ENCODE results near the gene EPB41L4B. TPM values are rescaled to one million over a fixed set of nuclear protein-coding genes. Genes with fewer than 3 reads are reported as not detected.

The EPB41L4B gene
- total and polyA plus RNA-seq, 2 donors from 2014 or later, result 6.5 to 7.7 TPM

DNA sequence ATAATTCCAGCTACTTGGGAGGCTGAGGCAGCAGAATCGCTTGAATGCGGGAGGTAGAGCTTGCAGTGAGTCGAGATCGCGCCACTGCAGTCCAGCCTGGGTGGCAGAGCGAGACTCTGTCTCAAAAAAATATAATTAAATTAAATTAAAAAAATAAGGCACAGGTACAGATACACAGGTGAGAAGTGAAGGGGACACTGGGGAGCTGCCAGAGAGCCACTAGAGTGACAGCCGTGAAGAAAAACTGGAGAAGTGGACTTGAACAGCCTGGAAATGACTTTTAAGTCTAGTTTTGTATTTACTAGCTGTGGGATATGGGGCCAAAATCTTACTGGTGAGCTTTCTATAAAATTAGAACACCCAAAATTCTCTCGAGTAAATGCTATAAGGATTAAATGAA lies 15.1 kb downstream of the EPB41L4B start:
- H3K4me1 ChIP-seq (ENCODE audit: control insufficient read depth in 2 of 3, insufficient read depth in 2 of 3, low read depth in 1 of 3, low read length in 3 of 3), result peaks cover 0 to 14% (median 2%) of the 10 kb centered on the region in 3 donors
- intact Hi-C loops (cut with DNase I), result no loop called here
- H3K36me3 ChIP-seq (ENCODE audit: control insufficient read depth in 2 of 3, insufficient read depth in 3 of 3, low read length in 3 of 3), result no peaks in the 10 kb centered on the region
- no peak overlapping the region for H3K9ac ChIP-seq (ENCODE audit: low read length in 3 of 3)
- FAIRE-seq, result no peak
- DNase-seq, result no peak
- H3K27me3 ChIP-seq (ENCODE audit: control insufficient read depth, insufficient read depth, low read length), result no peaks in the 10 kb centered on the region
- H3K9me3 ChIP-seq (ENCODE audit: control insufficient read depth in 2 of 3, insufficient read depth in 1 of 3, low read length in 3 of 3), result no peaks in the 10 kb centered on the region
- H3K27ac ChIP-seq (ENCODE audit: low read depth in 2 of 2, low read length in 2 of 2), result no peak overlapping the region
- no peak overlapping the region for H3K4me3 ChIP-seq (ENCODE audit: low read length in 3 of 3)
- TF ChIP-seq CTCF (IDR thresholded peaks at IDR 0.05; ENCODE audit: borderline replicate concordance, extremely low read depth, insufficient read depth), result no peak

GRCh38 chr9:109304347-109304746 lies 16.5 kb downstream of the EPB41L4B start:
- no peak for TF ChIP-seq CTCF (IDR thresholded peaks at IDR 0.05; ENCODE audit: borderline replicate concordance, extremely low read depth, insufficient read depth)
- H3K36me3 ChIP-seq (ENCODE audit: control insufficient read depth in 2 of 3, insufficient read depth in 3 of 3, low read length in 3 of 3), result no peaks in the 10 kb centered on the region
- intact Hi-C loops (cut with DNase I), result no loop called here
- no peak for DNase-seq
- H3K9ac ChIP-seq (ENCODE audit: low read length in 3 of 3), result no peak overlapping the region
- H3K4me1 ChIP-seq (ENCODE audit: control insufficient read depth in 2 of 3, insufficient read depth in 2 of 3, low read depth in 1 of 3, low read length in 3 of 3), result peaks cover 0 to 14% (median 2%) of the 10 kb centered on the region in 3 donors
- no peaks in the 10 kb centered on the region for H3K27me3 ChIP-seq (ENCODE audit: control insufficient read depth, insufficient read depth, low read length)
- no peak for FAIRE-seq
- no peaks in the 10 kb centered on the region for H3K9me3 ChIP-seq (ENCODE audit: control insufficient read depth in 2 of 3, insufficient read depth in 1 of 3, low read length in 3 of 3)
- H3K4me3 ChIP-seq (ENCODE audit: low read length in 3 of 3), result no peak overlapping the region
- no peak overlapping the region for H3K27ac ChIP-seq (ENCODE audit: low read depth in 2 of 2, low read length in 2 of 2)

DNA sequence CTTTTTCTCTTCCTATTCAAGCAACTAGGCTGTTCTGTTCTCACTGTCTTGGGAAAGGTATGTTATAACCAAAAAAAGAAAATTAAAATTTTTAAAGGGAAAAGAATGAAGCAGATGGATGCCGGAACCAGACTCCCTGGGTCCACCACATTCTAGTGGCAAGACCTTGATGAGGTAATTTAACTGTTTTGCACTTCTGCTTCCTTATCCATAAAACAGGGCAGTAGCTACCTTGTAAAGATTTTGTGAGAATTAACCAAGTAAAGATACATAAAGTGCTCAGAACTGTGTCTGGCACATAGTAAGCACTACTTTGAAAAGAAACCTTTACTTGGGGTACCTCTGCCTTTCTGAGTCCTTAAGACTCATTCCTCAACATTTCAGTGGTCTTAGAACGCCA lies 17.0 kb downstream of the EPB41L4B start:
- no peak for TF ChIP-seq CTCF (IDR thresholded peaks at IDR 0.05; ENCODE audit: borderline replicate concordance, extremely low read depth, insufficient read depth)
- H3K27me3 ChIP-seq (ENCODE audit: control insufficient read depth, insufficient read depth, low read length), result no peaks in the 10 kb centered on the region
- no peak overlapping the region for H3K9ac ChIP-seq (ENCODE audit: low read length in 3 of 3)
- no peak overlapping the region for H3K27ac ChIP-seq (ENCODE audit: low read depth in 2 of 2, low read length in 2 of 2)
- no peaks in the 10 kb centered on the region for H3K36me3 ChIP-seq (ENCODE audit: control insufficient read depth in 2 of 3, insufficient read depth in 3 of 3, low read length in 3 of 3)
- peaks cover 0 to 14% (median 2%) of the 10 kb centered on the region in 3 donors for H3K4me1 ChIP-seq (ENCODE audit: control insufficient read depth in 2 of 3, insufficient read depth in 2 of 3, low read depth in 1 of 3, low read length in 3 of 3)
- intact Hi-C loops (cut with DNase I), result no loop called here
- no peak for FAIRE-seq
- no peak overlapping the region for H3K4me3 ChIP-seq (ENCODE audit: low read length in 3 of 3)
- no peak for DNase-seq
- H3K9me3 ChIP-seq (ENCODE audit: control insufficient read depth in 2 of 3, insufficient read depth in 1 of 3, low read length in 3 of 3), result no peaks in the 10 kb centered on the region

GRCh38 chr9:109302606-109303005 lies 18.3 kb downstream of the EPB41L4B start:
- TF ChIP-seq CTCF (IDR thresholded peaks at IDR 0.05; ENCODE audit: borderline replicate concordance, extremely low read depth, insufficient read depth), result no peak
- intact Hi-C loops (cut with DNase I), result no loop called here
- Histone ChIP-seq H3K9ac (ENCODE audit: low read length in 3 of 3) (no peak overlapping the region), H3K27me3 (ENCODE audit: control insufficient read depth, insufficient read depth, low read length) (no peaks in the 10 kb centered on the region), H3K9me3 (ENCODE audit: control insufficient read depth in 2 of 3, insufficient read depth in 1 of 3, low read length in 3 of 3) (no peaks in the 10 kb centered on the region), H3K36me3 (ENCODE audit: control insufficient read depth in 2 of 3, insufficient read depth in 3 of 3, low read length in 3 of 3) (no peaks in the 10 kb centered on the region), H3K27ac (ENCODE audit: low read depth in 2 of 2, low read length in 2 of 2) (no peak overlapping the region), H3K4me3 (ENCODE audit: low read length in 3 of 3) (no peak overlapping the region), H3K4me1 (ENCODE audit: control insufficient read depth in 2 of 3, insufficient read depth in 2 of 3, low read depth in 1 of 3, low read length in 3 of 3) (peaks cover 0 to 14% (median 0%) of the 10 kb centered on the region in 3 donors)
- DNase-seq (no peak), FAIRE-seq (no peak)

Measured in kidney (tissue), 14 donors.